ENCODE results near the gene COMMD7.

The COMMD7 gene

DNA sequence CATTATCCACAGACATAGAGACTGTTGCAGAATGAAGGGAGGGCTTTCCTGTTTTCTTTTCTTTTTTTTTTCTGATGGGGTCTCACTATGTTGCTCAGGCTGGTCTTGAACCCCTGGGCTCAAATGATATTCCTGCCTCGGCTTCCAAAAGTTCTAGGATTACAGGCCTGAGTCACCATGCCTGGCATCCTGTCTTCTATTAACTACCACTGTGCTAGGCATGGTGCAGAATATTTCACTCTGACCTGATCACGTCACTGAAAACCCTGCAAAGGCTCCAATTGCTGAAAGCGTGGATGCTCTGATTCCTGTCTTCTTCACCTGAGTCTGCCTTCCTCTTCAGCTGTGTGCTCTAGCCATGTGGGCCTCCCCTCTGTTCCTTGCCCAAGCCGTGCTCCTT is 10.5 kb upstream of the COMMD7 start:
- Histone ChIP-seq H3K4me3 (no peak overlapping the region), H4K20me1 (no peaks in the 10 kb centered on the region), H3K27me3 (no peaks in the 10 kb centered on the region), H3K27ac (no peak overlapping the region), H3K9me3 (no peaks in the 10 kb centered on the region), H3K9ac (no peak overlapping the region), H3K4me2 (no peak overlapping the region), H3K4me1 (no peaks in the 10 kb centered on the region), H3K36me3 (no peaks in the 10 kb centered on the region)
- TF ChIP-seq Cebpa-rat (IDR thresholded peaks at IDR 0.05): no peak

DNA sequence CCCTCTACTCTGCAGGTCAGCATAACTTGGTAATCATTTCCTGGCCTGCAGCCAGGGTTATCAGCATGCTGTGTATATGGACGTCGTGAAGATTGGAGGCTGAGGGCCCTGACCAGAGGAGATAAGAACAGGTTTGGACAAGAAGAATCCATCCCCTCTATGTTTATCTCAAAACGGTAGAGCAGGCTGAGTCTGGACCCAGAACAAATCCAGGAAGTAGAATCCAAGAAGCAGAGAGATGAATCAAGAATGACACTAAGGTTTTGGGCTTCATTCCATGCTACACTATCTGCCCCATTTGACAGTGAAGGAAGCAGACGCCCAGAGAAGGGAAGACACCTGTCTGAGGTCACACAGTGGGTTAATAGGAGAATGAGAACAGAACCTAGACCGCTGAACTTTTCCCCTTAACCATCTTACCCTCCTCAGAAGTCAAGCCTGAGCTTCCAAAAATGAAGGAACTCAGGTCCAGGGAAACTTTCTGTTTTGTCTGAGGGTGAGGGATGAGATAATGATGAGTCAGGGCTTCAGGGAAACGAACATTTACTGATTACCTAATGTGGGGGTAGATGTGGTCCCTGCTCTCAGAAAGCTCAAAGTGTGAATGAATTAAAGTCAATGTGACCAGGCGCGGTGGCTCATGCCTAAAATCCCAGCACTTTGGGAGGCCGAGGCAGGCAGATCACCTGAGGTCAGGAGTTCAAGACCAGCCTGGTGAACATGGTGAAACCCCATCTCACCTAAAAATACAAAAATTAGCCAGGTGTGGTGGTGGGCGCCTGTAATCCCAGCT is 9.4 kb upstream of the COMMD7 start:
- TF ChIP-seq Cebpa-rat (IDR thresholded peaks at IDR 0.05): no peak
- Histone ChIP-seq H3K27ac (no peak overlapping the region), H3K27me3 (no peaks in the 10 kb centered on the region), H3K9ac (no peak overlapping the region), H3K9me3 (no peaks in the 10 kb centered on the region), H3K4me2 (no peak overlapping the region), H4K20me1 (no peaks in the 10 kb centered on the region), H3K36me3 (no peaks in the 10 kb centered on the region), H3K4me1 (no peaks in the 10 kb centered on the region), H3K4me3 (no peak overlapping the region)

DNA sequence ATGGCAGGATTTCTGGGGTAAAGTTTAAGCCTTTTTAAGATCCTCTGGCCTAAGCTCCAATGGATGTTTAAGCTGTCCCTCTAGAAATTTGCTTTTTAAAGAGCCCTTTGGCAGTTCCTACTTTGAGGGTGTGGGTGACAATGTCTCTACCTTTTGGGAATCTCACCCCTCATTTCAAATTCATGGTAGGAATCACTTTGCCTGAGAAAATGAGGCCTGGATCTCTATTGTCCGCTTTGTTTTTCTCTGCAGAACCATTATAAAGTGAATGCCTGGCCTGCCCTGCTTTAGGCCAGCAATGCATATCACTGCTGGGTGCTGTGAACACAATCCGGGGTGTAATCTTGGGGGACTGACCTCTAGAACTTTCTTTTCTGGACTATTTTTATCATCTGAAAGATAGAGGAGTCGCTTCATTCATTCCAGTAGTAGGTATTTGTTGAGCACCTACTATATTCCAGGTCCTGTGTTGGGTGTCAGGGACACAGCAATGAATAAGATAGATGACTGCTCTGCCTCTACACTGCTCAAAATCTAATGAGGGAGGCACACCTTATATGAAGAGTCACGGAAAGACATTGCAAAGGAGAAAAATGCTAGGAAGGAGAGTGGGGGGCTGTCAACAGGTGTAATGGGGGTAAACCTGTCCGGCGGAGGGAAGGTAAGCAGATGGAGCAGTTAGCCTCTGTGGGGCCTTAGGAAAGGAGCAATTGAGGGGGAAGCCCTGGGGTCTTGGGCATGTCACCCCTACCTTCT is 8.6 kb upstream of the COMMD7 start:
- Histone ChIP-seq H4K20me1 (no peaks in the 10 kb centered on the region), H3K9ac (no peak overlapping the region), H3K27me3 (no peaks in the 10 kb centered on the region), H3K36me3 (no peaks in the 10 kb centered on the region), H3K4me1 (no peaks in the 10 kb centered on the region), H3K9me3 (no peaks in the 10 kb centered on the region), H3K27ac (no peak overlapping the region), H3K4me2 (no peak overlapping the region), H3K4me3 (no peak overlapping the region)
- TF ChIP-seq Cebpa-rat (IDR thresholded peaks at IDR 0.05): no peak

DNA sequence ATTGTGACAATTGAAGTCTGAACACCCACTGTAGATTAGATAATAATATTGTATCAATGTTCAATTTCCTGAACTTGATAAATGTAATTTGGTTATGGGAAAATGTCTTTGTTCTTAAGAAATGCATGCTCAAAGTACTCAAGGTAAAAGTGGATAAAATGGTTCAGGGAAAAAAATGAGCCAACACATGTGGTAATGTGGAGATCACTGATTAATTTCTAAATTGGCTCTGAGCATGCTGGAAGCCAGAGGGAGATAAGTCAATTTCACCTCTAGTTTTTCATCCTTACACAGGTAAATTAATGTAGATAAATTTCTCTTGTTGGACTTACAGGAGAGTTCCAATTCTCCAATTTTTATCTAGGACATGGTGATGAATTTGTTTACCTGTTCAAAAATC is 8.0 kb upstream of the COMMD7 start:
- no peak overlapping the region for H3K9ac ChIP-seq

DNA sequence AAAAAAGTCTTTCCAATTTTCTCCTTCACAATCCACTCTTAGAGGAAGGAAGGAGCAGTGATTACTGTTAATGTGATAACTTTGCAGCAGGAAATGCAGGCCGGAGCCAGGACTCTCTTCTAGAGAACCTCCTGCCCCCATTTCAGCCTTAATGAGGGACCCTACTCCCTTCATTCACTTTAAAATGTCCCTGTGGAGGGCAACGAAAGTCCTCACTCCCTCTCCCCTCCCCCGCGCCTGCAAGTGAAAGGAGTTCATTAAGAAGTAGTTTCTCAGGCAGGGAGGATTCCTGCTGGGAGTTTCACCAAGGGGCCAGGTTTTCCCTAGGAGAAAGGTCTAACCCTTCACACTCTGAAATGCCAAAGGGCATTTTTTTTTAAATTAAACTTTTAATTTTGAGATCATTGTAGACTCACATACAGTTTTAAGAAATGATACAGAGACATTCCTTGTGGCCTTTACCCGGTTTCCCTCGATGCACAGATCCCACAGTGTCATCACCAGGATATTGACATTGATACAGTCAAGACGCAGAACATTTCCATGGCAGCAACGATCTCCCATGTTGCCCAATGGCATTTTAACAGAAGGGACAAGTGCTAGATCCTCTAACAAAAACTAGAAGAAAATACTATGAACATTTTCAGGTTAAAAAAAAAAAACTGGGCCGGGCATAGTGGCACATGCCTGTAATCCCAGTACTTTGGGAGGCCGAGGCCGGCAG is 6.8 kb upstream of the COMMD7 start:
- Histone ChIP-seq H3K27ac (no peak overlapping the region), H4K20me1 (no peaks in the 10 kb centered on the region), H3K4me3 (no peak overlapping the region), H3K4me1 (peaks cover 5% of the 10 kb centered on the region), H3K27me3 (no peaks in the 10 kb centered on the region), H3K4me2 (no peak overlapping the region), H3K9ac (no peak overlapping the region), H3K36me3 (no peaks in the 10 kb centered on the region), H3K9me3 (no peaks in the 10 kb centered on the region)
- TF ChIP-seq Cebpa-rat (IDR thresholded peaks at IDR 0.05): no peak

More for the DNA sequence above, 8.0 kb upstream of the COMMD7 start:
- Histone ChIP-seq H3K4me1 (no peaks in the 10 kb centered on the region), H3K4me2 (no peak overlapping the region), H3K4me3 (no peak overlapping the region), H3K27me3 (no peaks in the 10 kb centered on the region), H3K27ac (no peak overlapping the region), H4K20me1 (no peaks in the 10 kb centered on the region), H3K9me3 (no peaks in the 10 kb centered on the region), H3K36me3 (no peaks in the 10 kb centered on the region)
- no peak for TF ChIP-seq Cebpa-rat (IDR thresholded peaks at IDR 0.05)

DNA sequence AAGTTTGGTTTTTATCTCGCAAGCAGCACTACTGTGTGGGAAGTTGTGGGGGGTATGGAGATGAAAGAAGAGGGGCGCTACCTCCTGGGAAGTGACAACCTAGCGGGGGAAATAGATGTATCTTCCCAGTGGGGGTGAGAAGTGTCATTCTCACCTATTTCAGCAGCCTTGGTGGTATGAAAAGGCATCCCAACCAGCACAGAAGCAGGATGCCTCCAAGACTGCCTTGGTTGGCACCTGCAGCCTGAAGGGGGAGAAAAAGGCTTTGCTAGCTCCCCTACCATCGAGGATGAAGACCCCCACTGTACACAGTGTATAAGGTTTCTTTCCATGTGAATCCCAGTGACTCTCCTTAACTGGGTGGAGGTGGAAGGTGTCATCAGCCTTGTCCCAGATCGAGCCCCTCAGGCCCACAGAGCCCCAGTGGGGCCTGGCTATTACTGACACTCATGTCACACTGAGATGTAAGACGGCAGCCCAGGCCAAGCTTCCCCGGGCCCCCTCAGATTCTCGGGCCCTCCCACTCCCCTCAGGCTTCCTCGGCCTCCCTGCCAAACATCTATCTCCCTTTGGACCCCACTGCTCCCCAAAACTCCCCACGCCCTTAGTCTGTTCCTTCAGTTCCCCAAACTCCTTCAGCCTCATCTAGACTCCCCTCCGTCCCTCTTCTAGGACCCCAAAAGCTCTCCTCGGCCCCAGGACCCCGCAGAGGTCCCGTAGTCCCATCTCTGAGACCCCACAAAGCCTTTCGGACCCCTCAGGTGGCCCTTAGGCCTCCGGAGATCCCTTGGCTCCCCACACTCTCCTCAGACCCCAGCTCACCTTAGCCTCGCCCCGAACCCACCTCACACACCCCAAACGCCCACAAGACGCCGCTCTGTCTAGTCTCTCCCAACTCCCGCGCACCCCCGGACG is 688 bp downstream of the COMMD7 start:
- peak overlapping the region; percentile 98 for H3K4me2 ChIP-seq
- peak overlapping the region; percentile 81 for H3K27ac ChIP-seq
- H3K4me3 ChIP-seq: peak overlapping the region; percentile 87
- no peaks in the 10 kb centered on the region for H3K9me3 ChIP-seq
- no peak for TF ChIP-seq Cebpa-rat (IDR thresholded peaks at IDR 0.05)
- no peaks in the 10 kb centered on the region for H3K27me3 ChIP-seq
- peaks cover 41% of the 10 kb centered on the region for H3K4me1 ChIP-seq
- peak overlapping the region; percentile 92 for H3K9ac ChIP-seq
- H4K20me1 ChIP-seq: peaks cover 27% of the 10 kb centered on the region
- peaks cover 11% of the 10 kb centered on the region for H3K36me3 ChIP-seq

GRCh38 chr20:32741151-32741550 is 2.1 kb downstream of the COMMD7 start:
- H3K9ac ChIP-seq: no peak overlapping the region
- H4K20me1 ChIP-seq: peaks cover 27% of the 10 kb centered on the region
- H3K4me1 ChIP-seq: peaks cover 42% of the 10 kb centered on the region
- peaks cover 22% of the 10 kb centered on the region for H3K36me3 ChIP-seq
- H3K4me2 ChIP-seq: no peak overlapping the region
- no peaks in the 10 kb centered on the region for H3K27me3 ChIP-seq
- H3K27ac ChIP-seq: no peak overlapping the region
- H3K9me3 ChIP-seq: no peaks in the 10 kb centered on the region
- H3K4me3 ChIP-seq: no peak overlapping the region
- no peak for TF ChIP-seq Cebpa-rat (IDR thresholded peaks at IDR 0.05)

- TF ChIP-seq Cebpa-rat (IDR thresholded peaks at IDR 0.05): no peak
- no peaks in the 10 kb centered on the region for H3K9me3 ChIP-seq
- H4K20me1 ChIP-seq: peaks cover 35% of the 10 kb centered on the region
- peaks cover 19% of the 10 kb centered on the region for H3K4me1 ChIP-seq
- H3K36me3 ChIP-seq: peaks cover 34% of the 10 kb centered on the region
- H3K27me3 ChIP-seq: no peaks in the 10 kb centered on the region
- H3K9ac ChIP-seq: no peak overlapping the region
- H3K4me2 ChIP-seq: no peak overlapping the region
- H3K27ac ChIP-seq: no peak overlapping the region
- no peak overlapping the region for H3K4me3 ChIP-seq
Observed at GRCh38 chr20:32737371-32738223, 5.7 kb downstream of the COMMD7 start.
